CD4-positive, alpha-beta T cell (primary cell): ENCODE measurements around the gene P3H1. TPM values are rescaled to one million over a fixed set of nuclear protein-coding genes. Genes with fewer than 3 reads are reported as not detected.

Experiments
- ATAC-seq: fragments of 200-7000 bp; cut with Tn5 transposase; one replicate; pipeline ENCODE4 v1.10.0; 2022; ENCODE audit warnings: mild to moderate bottlenecking; ENCODE audit not compliant: poor library complexity
- CTCF ChIA-PET: fragments of 350-600 bp; sonication (Branson Sonifier 250); formaldehyde crosslinking; loops from one replicate; lab custom pipeline; 2021; ENCODE audit warnings: antibody characterized with exemption, inconsistent platforms; lab: Charles Lee
- POLR2A ChIA-PET: fragments of 350-600 bp; sonication (Branson Sonifier 250); formaldehyde crosslinking; loops from one replicate; lab custom pipeline; 2021; ENCODE audit warnings: antibody characterized with exemption, inconsistent platforms; lab: Charles Lee
- DNase-seq, 14 experiments: peaks; one replicate each; pipeline ENCODE4 v3.0.0-alpha.2; 2013 to 2020; ENCODE audit warnings: mixed read lengths in 2 of 14
- H3K27ac ChIP-seq, 2 donors: one replicate each; pipeline versions ENCODE4 v1.5.1 to v1.7.0; 2013; ENCODE audit warnings: low read length in 2 of 2, low read depth in 1 of 2, mild to moderate bottlenecking in 1 of 2
- H3K27me3 ChIP-seq, 2 experiments: 1 replicate in 1 of 2; 2 replicates in 1 of 2; pipeline versions ENCODE4 v1.6.1 to v1.7.0; 2013; ENCODE audit warnings: low read length in 2 of 2, control low read depth in 1 of 2, mild to moderate bottlenecking in 1 of 2, moderate library complexity in 1 of 2; ENCODE audit not compliant: insufficient read depth in 2 of 2, control insufficient read depth in 1 of 2
- H3K36me3 ChIP-seq: one replicate; pipeline ENCODE4 v1.6.1; 2013; ENCODE audit warnings: low read length, control low read depth; ENCODE audit not compliant: insufficient read depth
- H3K4me1 ChIP-seq: one replicate; pipeline ENCODE4 v1.6.1; 2013; ENCODE audit warnings: low read length, control low read depth; ENCODE audit not compliant: insufficient read depth
- H3K4me3 ChIP-seq: one replicate; pipeline ENCODE4 v1.5.1; 2013; ENCODE audit warnings: mild to moderate bottlenecking, low read length, moderate library complexity
- H3K9me3 ChIP-seq, 2 experiments: 1 replicate in 1 of 2; 2 replicates in 1 of 2; pipeline versions ENCODE4 v1.6.1 to v1.7.0; 2013; ENCODE audit warnings: low read length in 2 of 2, mild to moderate bottlenecking in 2 of 2, control low read depth in 1 of 2, moderate library complexity in 1 of 2; ENCODE audit not compliant: control insufficient read depth in 1 of 2, insufficient read depth in 1 of 2
- H3K27ac Mint-ChIP-seq: one replicate; pipeline ENCODE4 v1.8.0; 2020; ENCODE audit warnings: mixed read lengths
- H3K27me3 Mint-ChIP-seq: one replicate; pipeline ENCODE4 v1.8.0; 2021; ENCODE audit warnings: mixed read lengths
- H3K36me3 Mint-ChIP-seq: one replicate; pipeline ENCODE4 v1.8.0; 2021; ENCODE audit warnings: low read depth, mixed read lengths
- H3K4me1 Mint-ChIP-seq: one replicate; pipeline ENCODE4 v1.8.0; 2021; ENCODE audit warnings: low read depth, mixed read lengths
- H3K4me3 Mint-ChIP-seq: one replicate; pipeline ENCODE4 v1.8.0; 2020; ENCODE audit warnings: mild to moderate bottlenecking, mixed read lengths
- H3K9me3 Mint-ChIP-seq: one replicate; pipeline ENCODE4 v1.8.0; 2020; ENCODE audit warnings: mixed read lengths
- intact Hi-C, 2 experiments: fragments of 100-400 bp; cut with DNase I in 1 of 2; cut with micrococcal nuclease in 1 of 2; formaldehyde crosslinking; loops; one replicate each; pipeline versions ENCODE4 v1.15.1 to v1.9.0; 2023 to 2025; cut with DNase I, micrococcal nuclease
- total RNA-seq, 174 experiments: library from RNA in 2 of 174; stranded (reverse) in 2 of 174; gene quantifications; one replicate each; pipeline ENCODE4 v1.2.3 and lab custom pipeline; 2021 to 2026
- TF ChIP-seq, protein P1 (sequence below): fragments of 200-600 bp; IDR thresholded peaks from one replicate; pipeline ENCODE4 v1.8.0; 2022; ENCODE audit warnings: antibody characterized with exemption, mild to moderate bottlenecking

P3H1 gene
- total RNA-seq, 2 experiments from 2014 or later = 17.6 to 20.9 TPM

DNA sequence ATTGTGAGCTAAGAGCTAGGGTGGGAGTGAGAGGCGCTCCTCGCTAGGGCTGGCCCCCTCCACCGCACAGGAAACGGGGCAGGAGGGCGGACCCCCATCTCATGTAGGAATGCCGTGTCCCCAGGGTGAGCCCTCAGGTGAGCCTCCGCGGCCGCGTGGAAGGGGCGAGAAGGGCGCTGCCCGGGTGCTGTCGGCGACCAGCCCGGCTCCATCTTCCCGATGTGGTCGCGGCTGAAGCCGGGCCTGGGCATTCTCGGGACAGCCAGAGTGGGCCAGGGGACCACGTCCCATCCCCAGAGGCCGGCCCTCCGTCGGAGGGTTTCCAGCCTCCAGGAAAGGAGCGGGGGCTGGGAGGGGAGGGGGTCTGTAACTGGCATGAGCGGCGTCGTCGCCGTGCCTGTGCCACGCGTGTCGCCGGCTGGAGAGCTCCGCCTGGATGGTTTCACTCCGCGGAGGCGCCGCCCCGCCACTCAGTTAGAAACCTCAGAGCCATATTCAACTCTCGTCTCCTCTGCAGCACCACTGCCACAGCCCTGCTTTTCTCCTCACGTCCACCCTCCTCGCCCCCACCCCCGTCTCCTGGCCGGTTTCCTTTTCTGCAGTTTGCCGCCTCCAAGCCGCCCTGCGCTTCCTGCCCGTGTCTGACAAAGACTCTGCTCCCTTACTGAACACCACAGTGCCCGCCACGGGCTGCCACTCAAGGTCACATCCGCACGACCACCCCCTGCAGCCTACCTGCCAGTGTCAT lies 18.3 kb upstream of the P3H1 start, which contains the start of gene TMEM269:
Gene TMEM269, plus strand, starts transcription at position 46 of the 748 bp plus-strand sequence. CDS start 4,903 bp downstream, outside the sequence.
- TF ChIP-seq, protein P1, sequence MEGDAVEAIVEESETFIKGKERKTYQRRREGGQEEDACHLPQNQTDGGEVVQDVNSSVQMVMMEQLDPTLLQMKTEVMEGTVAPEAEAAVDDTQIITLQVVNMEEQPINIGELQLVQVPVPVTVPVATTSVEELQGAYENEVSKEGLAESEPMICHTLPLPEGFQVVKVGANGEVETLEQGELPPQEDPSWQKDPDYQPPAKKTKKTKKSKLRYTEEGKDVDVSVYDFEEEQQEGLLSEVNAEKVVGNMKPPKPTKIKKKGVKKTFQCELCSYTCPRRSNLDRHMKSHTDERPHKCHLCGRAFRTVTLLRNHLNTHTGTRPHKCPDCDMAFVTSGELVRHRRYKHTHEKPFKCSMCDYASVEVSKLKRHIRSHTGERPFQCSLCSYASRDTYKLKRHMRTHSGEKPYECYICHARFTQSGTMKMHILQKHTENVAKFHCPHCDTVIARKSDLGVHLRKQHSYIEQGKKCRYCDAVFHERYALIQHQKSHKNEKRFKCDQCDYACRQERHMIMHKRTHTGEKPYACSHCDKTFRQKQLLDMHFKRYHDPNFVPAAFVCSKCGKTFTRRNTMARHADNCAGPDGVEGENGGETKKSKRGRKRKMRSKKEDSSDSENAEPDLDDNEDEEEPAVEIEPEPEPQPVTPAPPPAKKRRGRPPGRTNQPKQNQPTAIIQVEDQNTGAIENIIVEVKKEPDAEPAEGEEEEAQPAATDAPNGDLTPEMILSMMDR = no peak
- ChIA-PET CTCF (interaction anchor here (1.0 to 1.5 kb wide), 2 partner anchors 23 to 138 kb away, joined by 3 read pairs; no protein-coding TSS in a partner anchor), POLR2A (interaction anchor here (0.9 to 2.7 kb wide), 3 partner anchors 18 to 102 kb away, joined by 3 to 28 read pairs (median 4); partner anchors contain the start of genes C1orf50, P3H1 and YBX1)
- H3K4me3 Mint-ChIP-seq = peak within 1 kb of the TSS; percentile 89
- H3K27ac Mint-ChIP-seq = peak within 1 kb of the TSS; percentile 49
- H3K4me1 ChIP-seq = peaks cover 16% of the 10 kb centered on the region
- DNase-seq (peak; percentile 20 to 62 (median 46)), ATAC-seq (peak; percentile 91)
- no peaks in the 10 kb centered on the region for H3K9me3 Mint-ChIP-seq
- intact Hi-C loops = loop anchor here in 1 of 2 experiments (5.0 kb wide), 1 partner anchor 1567 kb away; no protein-coding TSS in a partner anchor
- peaks cover 21% of the 10 kb centered on the region for H3K4me1 Mint-ChIP-seq
- H3K27me3 Mint-ChIP-seq = no peaks in the 10 kb centered on the region
- peaks cover 12% of the 10 kb centered on the region for H3K36me3 ChIP-seq
- H3K27ac ChIP-seq = no peak within 1 kb of the TSS
- H3K4me3 ChIP-seq = peak within 1 kb of the TSS; percentile 61
- peaks cover 23% of the 10 kb centered on the region for H3K36me3 Mint-ChIP-seq
- H3K9me3 ChIP-seq = no peaks in the 10 kb centered on the region
- no peaks in the 10 kb centered on the region for H3K27me3 ChIP-seq

GRCh38 chr1:42784547-42784945 lies 17.7 kb upstream of the P3H1 start:
- H3K36me3 Mint-ChIP-seq = peaks cover 29% of the 10 kb centered on the region
- intact Hi-C loops = loop anchor here in 1 of 2 experiments (5.0 kb wide), 1 partner anchor 1568 kb away; no protein-coding TSS in a partner anchor
- Histone ChIP-seq H3K4me3 (peak overlapping the region; percentile 61), H3K36me3 (peaks cover 18% of the 10 kb centered on the region), H3K27me3 (no peaks in the 10 kb centered on the region), H3K27ac (no peak overlapping the region), H3K4me1 (peaks cover 16% of the 10 kb centered on the region), H3K9me3 (no peaks in the 10 kb centered on the region)
- H3K27ac Mint-ChIP-seq = peak overlapping the region; percentile 37
- H3K27me3 Mint-ChIP-seq = no peaks in the 10 kb centered on the region
- peak overlapping the region; percentile 45 for H3K4me3 Mint-ChIP-seq
- POLR2A ChIA-PET = interaction anchor here (0.9 to 2.7 kb wide), 3 partner anchors 17 to 102 kb away, joined by 3 to 28 read pairs (median 4); partner anchors contain the start of genes C1orf50, P3H1 and YBX1
- peaks cover 21% of the 10 kb centered on the region for H3K4me1 Mint-ChIP-seq
- CTCF ChIA-PET = interaction anchor here (0.9 to 1.5 kb wide), 3 partner anchors 24 to 139 kb away, joined by 3 read pairs; no protein-coding TSS in a partner anchor
- TF ChIP-seq, protein P1 = no peak
- ATAC-seq = no peak
- DNase-seq = no peak
- no peaks in the 10 kb centered on the region for H3K9me3 Mint-ChIP-seq

- ChIA-PET CTCF (interaction anchor here (1.4 kb wide), 1 partner anchor 130 kb away, joined by 5 read pairs; no protein-coding TSS in a partner anchor), POLR2A (interaction anchor here (1.0 kb wide), 1 partner anchor 16 kb away, joined by 4 read pairs; the partner anchor contains the start of genes C1orf50 and P3H1)
- no peaks in the 10 kb centered on the region for H3K9me3 ChIP-seq
- H3K4me1 Mint-ChIP-seq = peaks cover 21% of the 10 kb centered on the region
- ATAC-seq = no peak
- no peak overlapping the region for H3K27ac ChIP-seq
- intact Hi-C loops = loop anchor here in 1 of 2 experiments (5.0 kb wide), 1 partner anchor 1569 kb away; no protein-coding TSS in a partner anchor
- H3K4me1 ChIP-seq = peaks cover 16% of the 10 kb centered on the region
- H3K36me3 Mint-ChIP-seq = peaks cover 42% of the 10 kb centered on the region
- H3K9me3 Mint-ChIP-seq = no peaks in the 10 kb centered on the region
- H3K27me3 Mint-ChIP-seq = no peaks in the 10 kb centered on the region
- no peak for DNase-seq
- H3K27me3 ChIP-seq = no peaks in the 10 kb centered on the region
- no peak overlapping the region for H3K4me3 ChIP-seq
- H3K27ac Mint-ChIP-seq = no peak overlapping the region
- H3K36me3 ChIP-seq = peaks cover 27% of the 10 kb centered on the region
- H3K4me3 Mint-ChIP-seq = peak overlapping the region; percentile 30
- TF ChIP-seq, protein P1 = no peak
These were observed 16.3 kb upstream of the P3H1 start for GRCh38 chr1:42783092-42783491.
